HFFc6 (cell line): ENCODE results near the gene GRPEL2. TPM values are rescaled to one million over a fixed set of nuclear protein-coding genes. Genes with fewer than 3 reads are reported as not detected.

ENCODE experiments used
- DNase-seq: peaks from one replicate; pipeline ENCODE4 v3.0.0-alpha.2; 2018
- H3K27ac Mint-ChIP-seq: 2 replicates; pipeline ENCODE4 v1.8.0; 2020; ENCODE audit warnings: mild to moderate bottlenecking, mixed read lengths
- H3K27me3 Mint-ChIP-seq: 2 replicates; pipeline ENCODE4 v1.8.0; 2021; ENCODE audit warnings: mild to moderate bottlenecking, moderate library complexity, mixed read lengths; ENCODE audit not compliant: insufficient read depth
- H3K36me3 Mint-ChIP-seq: 2 replicates; pipeline ENCODE4 v1.8.0; 2021; ENCODE audit warnings: low read depth, mixed read lengths
- H3K4me1 Mint-ChIP-seq: 2 replicates; pipeline ENCODE4 v1.8.0; 2020; ENCODE audit warnings: low read depth, mixed read lengths
- H3K4me3 Mint-ChIP-seq: 2 replicates; pipeline ENCODE4 v1.8.0; 2020; ENCODE audit warnings: mild to moderate bottlenecking, moderate library complexity, mixed read lengths
- H3K9me3 Mint-ChIP-seq: 2 replicates; pipeline ENCODE4 v1.8.0; 2020; ENCODE audit warnings: mild to moderate bottlenecking, mixed read lengths
- total RNA-seq, 6 experiments: library from RNA; stranded (reverse); fragmentation: NEBNext Ultra II Directional; extraction: Animal tissue kit (Norgen Biotek cat#: 25700); gene quantifications; 2 replicates in 1 of 6; 3 replicates in 5 of 6; pipeline ENCODE4 v1.2.3, GENCODE V29; 2021
- TF ChIP-seq, protein P1 (sequence below): fragments of 200-600 bp; sonication (generic); IDR thresholded peaks from 2 replicates; pipeline ENCODE4 v1.5.0; 2021; ENCODE audit warnings: antibody characterized with exemption, mild to moderate bottlenecking

The GRPEL2 gene
- total RNA-seq, 6 experiments from 2014 or later: 15.6 to 18.9 (median 17.5) TPM

DNA sequence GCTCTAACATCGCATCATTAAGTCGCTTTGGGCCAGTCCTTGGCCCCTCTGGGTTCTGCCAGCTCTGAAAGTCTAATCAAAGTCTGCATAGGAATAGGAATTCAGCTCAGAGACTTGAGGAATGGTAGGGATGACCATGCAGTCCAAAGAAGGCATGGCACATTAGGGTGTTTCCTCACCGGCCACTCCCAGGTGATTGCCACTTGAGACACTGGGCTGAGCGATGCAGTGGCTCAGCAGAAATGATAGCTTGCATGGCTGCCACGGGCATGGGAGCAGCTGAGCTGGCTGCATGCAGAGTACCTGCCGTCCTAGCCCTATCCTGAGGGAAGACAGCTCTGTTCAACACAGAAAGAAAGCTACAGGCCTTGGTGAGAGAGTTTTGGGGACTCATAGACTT is 44.9 kb upstream of the GRPEL2 start:
- no peak for DNase-seq
- no peaks in the 10 kb centered on the region for H3K9me3 Mint-ChIP-seq
- TF ChIP-seq, protein P1, sequence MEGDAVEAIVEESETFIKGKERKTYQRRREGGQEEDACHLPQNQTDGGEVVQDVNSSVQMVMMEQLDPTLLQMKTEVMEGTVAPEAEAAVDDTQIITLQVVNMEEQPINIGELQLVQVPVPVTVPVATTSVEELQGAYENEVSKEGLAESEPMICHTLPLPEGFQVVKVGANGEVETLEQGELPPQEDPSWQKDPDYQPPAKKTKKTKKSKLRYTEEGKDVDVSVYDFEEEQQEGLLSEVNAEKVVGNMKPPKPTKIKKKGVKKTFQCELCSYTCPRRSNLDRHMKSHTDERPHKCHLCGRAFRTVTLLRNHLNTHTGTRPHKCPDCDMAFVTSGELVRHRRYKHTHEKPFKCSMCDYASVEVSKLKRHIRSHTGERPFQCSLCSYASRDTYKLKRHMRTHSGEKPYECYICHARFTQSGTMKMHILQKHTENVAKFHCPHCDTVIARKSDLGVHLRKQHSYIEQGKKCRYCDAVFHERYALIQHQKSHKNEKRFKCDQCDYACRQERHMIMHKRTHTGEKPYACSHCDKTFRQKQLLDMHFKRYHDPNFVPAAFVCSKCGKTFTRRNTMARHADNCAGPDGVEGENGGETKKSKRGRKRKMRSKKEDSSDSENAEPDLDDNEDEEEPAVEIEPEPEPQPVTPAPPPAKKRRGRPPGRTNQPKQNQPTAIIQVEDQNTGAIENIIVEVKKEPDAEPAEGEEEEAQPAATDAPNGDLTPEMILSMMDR: no peak
- peaks cover 1% of the 10 kb centered on the region; the same call in 1 of the 2 replicates for H3K27me3 Mint-ChIP-seq
- H3K27ac Mint-ChIP-seq: no peak overlapping the region
- H3K4me1 Mint-ChIP-seq: peaks cover 47% of the 10 kb centered on the region
- H3K36me3 Mint-ChIP-seq: no peaks in the 10 kb centered on the region
- no peak overlapping the region for H3K4me3 Mint-ChIP-seq

DNA sequence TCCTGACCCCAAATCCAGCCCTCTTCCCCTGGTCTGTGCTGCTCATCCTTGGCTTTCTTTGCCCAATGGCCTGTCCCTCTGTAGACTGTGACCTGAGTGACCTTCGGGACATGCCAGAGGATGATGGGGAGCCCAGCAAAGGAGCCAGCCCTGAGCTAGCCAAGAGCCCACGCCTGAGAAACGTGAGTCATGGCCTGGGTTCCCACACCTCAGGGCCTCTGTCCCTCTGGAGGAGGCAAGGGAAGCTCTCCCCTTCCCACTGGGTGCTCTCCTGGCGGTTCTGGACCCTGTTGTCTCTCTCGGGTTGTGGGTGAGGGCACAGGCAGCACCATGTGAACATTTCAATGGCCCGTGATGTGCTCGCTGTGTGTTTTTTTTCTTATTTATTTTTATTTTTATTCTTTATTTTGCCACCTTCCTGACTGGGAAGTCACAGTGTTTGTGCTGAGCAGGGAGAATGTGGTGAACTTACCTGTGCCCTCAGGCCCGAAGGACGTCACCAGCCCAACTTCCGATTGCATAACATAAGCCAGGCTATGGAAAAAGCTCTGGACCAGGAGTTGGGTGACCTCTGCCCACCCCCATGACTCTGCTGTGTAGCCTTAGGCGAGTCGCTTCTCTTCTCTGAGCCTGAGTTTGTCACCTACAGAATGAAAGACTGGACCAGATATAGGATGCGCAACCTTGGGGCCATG is 44.1 kb upstream of the GRPEL2 start:
- Mint-ChIP-seq H3K9me3 (no peaks in the 10 kb centered on the region), H3K27me3 (peaks cover 1% of the 10 kb centered on the region; the same call in 1 of the 2 replicates), H3K27ac (peak overlapping the region; percentile 62), H3K4me1 (peaks cover 46% of the 10 kb centered on the region), H3K36me3 (no peaks in the 10 kb centered on the region), H3K4me3 (no peak overlapping the region)
- TF ChIP-seq, protein P1: no peak
- DNase-seq: no peak

DNA sequence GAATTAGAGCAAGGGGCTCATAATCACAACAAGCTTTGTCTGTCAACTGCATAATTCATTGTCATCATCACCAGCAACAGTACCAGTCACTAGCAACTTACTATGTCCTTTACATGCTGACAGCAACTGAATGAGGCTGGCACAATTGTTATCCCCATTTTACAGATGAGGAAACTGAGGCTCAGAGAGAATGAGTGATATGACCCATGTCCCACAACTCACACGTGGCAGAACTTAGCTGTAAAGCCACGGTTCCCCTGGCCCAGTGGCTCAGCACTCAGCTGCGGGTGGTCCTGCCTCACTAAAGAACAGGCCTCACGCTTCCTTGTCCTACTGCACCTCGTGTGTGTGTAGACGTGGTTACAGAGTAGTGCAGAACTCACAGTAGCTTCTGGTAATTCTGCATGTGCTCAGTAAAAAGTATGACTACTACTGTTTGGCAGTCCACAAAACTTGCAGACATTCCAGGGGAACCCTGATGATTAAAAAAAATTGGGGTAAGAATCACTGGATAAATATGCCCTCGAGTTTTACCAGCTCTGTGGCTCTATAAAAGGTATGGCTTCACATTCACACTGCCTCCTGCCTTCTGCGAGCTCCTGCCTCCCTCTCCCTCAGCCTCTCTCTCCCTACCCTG is 43.4 kb upstream of the GRPEL2 start:
- TF ChIP-seq, protein P1: no peak
- H3K9me3 Mint-ChIP-seq: no peaks in the 10 kb centered on the region
- H3K27me3 Mint-ChIP-seq: peaks cover 1% of the 10 kb centered on the region; the same call in 1 of the 2 replicates
- DNase-seq: peak; percentile 93
- no peaks in the 10 kb centered on the region for H3K36me3 Mint-ChIP-seq
- no peak overlapping the region; the same call in 1 of the 2 replicates for H3K4me3 Mint-ChIP-seq
- peaks cover 39% of the 10 kb centered on the region for H3K4me1 Mint-ChIP-seq
- peak overlapping the region; percentile 62 for H3K27ac Mint-ChIP-seq

DNA sequence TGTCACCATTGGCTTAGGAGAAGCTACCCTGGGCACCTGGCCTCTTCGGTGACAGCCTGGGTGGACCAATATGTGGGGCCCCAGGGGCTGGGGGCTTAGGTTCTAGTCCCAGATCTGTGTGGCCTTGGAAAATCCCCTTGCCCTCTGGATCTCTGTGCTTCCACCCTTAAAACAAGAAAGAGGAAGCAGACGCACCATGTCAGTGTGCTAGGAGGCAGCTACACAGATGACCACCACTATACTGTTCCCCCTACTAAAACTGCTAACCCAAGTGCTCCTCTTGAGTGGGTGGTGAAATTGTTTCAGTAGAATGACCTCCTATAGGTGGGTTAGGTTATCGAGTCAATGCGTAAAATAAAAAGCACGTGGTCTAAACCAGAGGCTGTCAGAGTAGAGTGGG is 42.7 kb upstream of the GRPEL2 start:
- H3K4me3 Mint-ChIP-seq: no peak overlapping the region
- no peaks in the 10 kb centered on the region for H3K9me3 Mint-ChIP-seq
- H3K27me3 Mint-ChIP-seq: peaks cover 1% of the 10 kb centered on the region; the same call in 1 of the 2 replicates
- H3K27ac Mint-ChIP-seq: peak overlapping the region; percentile 62
- TF ChIP-seq, protein P1: no peak
- H3K4me1 Mint-ChIP-seq: peaks cover 33% of the 10 kb centered on the region
- no peaks in the 10 kb centered on the region for H3K36me3 Mint-ChIP-seq
- no peak for DNase-seq

DNA sequence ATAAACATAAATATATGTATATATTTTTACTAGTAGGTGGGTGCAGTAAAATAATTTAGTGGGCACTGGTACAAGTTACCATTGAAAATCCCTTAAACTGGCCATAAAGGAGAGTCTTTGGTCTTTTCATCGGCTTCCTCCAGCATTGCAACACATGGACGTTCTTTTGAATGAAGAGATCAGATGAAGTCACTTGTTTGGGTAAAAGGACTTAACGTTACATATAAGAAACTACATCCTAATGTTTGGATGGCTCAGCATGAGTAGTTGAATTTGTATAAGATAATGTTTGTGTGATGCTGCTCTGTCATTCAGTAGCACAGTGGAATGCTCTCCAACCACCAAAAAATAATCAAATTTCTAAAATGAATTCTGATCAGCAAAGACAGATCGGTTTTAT is 42.1 kb upstream of the GRPEL2 start:
- TF ChIP-seq, protein P1: no peak
- peaks cover 1% of the 10 kb centered on the region for H3K27me3 Mint-ChIP-seq
- H3K4me1 Mint-ChIP-seq: peaks cover 29% of the 10 kb centered on the region
- H3K27ac Mint-ChIP-seq: no peak overlapping the region
- H3K36me3 Mint-ChIP-seq: no peaks in the 10 kb centered on the region
- H3K4me3 Mint-ChIP-seq: no peak overlapping the region
- no peaks in the 10 kb centered on the region for H3K9me3 Mint-ChIP-seq
- DNase-seq: no peak
